ENCODE data around the gene MFSD6L.
A peak's percentile ranks its signal among the peaks of the same experiment; 100 is the strongest.
"Not testable (repeated sequence)": the region's sequence is repeated elsewhere in the genome, so short reads cannot be mapped to it uniquely, and the experiment has no call there.

Gene MFSD6L

DNA sequence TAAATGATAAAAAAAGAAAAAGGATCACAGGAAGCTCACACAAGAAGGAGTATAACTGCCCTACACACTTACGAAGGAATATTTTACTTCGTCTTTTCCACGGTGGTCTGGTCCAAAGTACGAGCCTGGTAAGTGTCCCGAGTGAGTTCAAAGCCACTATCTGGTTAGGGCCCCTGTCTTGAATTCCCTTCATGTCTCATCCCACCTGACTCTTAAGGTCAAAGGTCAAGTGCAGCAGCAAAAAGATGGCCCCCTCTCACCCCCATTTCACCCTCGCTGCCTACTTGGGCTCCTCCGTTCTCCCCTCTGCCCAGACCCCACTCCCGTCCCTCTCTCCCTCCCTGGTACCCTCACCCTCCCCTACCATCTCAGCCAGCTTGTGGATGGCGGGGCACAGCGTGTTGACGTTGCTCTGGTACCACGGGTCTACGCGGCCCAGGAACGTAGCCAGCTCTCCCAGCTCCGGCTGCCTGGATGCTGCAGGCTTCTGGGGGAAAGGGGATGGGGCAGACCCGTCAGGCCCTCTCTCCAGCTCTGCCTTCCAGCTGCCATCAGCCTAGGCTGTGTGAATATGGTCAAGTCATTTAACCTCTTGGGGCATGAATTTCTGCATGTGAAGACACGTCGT, 27.8 kb upstream of the MFSD6L start:
- no peak for DNase-seq (ENCODE audit: low spot score)

- no peak for DNase-seq (ENCODE audit: low spot score)
These were observed 26.6 kb upstream of the MFSD6L start for GRCh38 chr17:8825802-8826201.

DNA sequence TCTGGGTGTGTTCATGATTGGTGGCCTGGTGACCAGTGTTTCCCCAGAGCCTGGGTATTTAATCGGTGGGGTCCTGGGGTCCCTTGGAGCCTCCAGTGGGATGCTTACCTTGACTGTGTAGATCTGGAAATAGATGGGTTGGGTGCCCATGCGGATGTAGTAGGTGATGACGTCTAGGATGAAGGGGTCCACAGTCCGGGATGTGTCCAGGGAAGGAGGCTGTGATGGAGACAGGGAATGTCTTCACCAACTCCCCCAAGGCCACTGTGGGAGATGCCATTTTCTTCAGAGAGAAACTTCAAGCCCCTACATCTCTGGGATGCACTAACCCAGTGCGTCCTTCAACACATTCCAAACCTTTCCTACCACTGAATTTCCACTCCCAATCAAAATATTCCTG, 24.1 kb upstream of the MFSD6L start:
- DNase-seq (ENCODE audit: low spot score) = no peak

- no peak for DNase-seq (ENCODE audit: low spot score)
These were observed 23.4 kb upstream of the MFSD6L start for GRCh38 chr17:8822401-8823035.

- no peak for DNase-seq (ENCODE audit: low spot score)
These were observed 22.4 kb upstream of the MFSD6L start for GRCh38 chr17:8821446-8822105.

DNA sequence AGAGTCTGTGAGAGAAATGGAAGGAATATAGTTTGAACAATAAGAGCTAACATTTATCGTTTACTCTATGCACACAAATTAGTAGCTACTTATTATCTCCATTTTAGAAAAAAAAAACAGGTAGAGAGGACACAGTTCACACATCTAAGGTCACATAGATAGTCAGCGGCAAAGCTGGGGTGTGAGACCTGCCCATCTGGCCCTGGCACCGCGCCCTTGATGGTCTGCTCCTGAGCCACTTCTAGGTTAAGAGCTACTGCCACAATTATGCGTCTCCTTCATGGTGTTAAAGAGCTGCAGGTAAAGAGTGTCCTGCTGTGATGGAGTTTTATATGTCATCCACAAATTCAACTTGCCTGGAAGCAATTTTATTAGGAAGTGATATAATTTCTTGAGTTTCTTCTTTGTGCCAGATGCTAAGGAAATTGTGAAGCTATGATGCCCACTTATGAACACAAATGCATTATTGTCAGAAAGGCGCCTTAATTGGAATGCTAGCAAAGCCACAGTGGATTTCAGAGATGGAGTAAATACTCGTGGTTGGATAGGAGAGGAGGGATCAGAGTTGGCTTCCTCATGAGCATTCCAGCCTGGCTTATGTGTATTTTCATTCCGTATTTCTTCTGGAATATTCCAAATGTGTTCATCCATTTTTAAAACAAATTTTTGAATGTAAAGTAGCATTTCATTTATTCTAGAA, 21.3 kb upstream of the MFSD6L start:
- DNase-seq (ENCODE audit: low spot score) = no peak

DNA sequence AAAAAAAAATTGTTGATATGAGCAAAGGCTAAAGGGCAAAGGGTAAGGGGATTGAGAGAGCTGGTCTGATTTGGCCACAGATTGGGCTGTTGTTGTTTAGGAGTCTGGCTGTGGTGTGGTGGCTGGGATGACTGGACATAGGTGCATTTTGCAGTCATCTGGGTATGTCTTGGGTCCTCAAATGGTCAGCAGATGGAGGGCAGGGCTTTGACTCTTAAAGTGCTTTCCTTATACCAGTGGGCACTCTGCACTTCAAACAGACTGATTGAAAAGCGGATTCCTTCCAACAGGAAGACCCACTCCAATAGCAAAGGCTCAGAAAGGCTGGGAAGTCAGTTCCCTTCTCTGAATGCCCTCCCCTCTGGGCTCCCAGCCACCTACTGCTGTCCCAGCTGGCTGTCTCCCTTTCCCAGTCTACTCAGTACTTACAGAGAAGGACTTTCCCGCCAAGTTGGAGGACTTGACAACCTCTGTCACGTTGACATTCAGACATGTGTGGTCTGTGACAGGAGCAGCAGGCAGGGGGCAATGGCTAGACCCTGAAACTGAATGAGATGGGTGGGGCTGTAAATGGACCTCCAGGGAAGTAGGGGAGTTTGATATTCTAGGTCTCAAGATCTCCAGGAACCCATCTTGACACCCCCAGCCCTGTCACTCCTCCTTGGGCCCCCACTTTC, 19.6 kb upstream of the MFSD6L start:
- DNase-seq (ENCODE audit: low spot score) = no peak

DNA sequence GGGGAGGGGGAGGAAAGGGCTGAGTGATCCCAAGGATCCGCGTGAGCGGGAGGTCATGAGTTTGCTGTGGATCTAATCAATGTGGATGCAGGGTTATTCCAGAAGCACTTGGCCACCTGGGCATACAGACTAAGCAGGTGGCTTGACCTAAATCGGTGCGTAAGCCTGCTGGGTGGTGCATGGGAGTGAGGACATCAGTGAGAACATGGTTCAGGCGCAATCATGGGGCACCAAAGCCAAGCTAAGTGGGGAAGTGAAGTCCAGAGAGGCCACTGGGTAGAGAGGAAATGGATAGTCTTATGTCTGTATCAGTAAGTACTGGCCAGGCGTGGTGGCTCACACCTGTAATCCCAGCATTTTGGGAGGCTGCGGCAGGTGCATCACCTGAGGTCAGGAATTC, 18.9 kb upstream of the MFSD6L start:
- no peak for DNase-seq (ENCODE audit: low spot score)

DNA sequence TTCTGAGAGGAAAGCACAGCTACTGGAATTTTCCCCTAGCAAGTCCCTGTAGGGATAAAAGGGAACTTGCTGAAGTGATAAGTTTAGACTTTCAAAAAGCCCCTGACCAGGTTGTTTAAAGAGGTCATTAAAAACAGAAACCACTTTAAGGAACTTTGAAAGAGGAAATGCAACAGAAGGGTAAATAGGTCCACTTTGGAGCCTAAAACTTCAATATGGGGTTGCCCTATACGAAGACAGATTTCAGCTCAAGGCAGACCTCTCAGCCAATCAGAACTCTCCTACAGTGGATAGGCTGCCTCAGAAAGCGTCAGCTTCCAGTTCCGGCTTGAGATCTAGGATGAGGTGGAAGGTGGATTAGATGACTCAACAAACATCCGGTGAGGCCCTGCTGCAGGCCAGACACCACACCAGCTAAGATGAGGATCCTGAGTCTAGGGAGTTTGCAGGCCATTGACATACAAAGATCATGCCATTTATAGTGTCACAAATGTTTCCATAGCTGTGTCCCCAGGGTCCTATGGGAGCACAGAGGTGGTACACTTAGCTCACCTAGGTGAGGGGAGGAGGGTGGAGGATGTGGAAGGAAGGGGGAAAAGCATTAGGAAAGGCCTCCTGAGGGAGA, 7.9 kb upstream of the MFSD6L start:
- peak; percentile 83 for DNase-seq (ENCODE audit: low spot score)

GRCh38 chr17:8806253-8806925, 7.2 kb upstream of the MFSD6L start:
- peak; percentile 14 for DNase-seq (ENCODE audit: low spot score)

GRCh38 chr17:8805396-8805795, 6.2 kb upstream of the MFSD6L start:
- not testable (repeated sequence) for DNase-seq (ENCODE audit: low spot score)

- DNase-seq (ENCODE audit: low spot score) = no peak
These were observed 4.6 kb upstream of the MFSD6L start for GRCh38 chr17:8803531-8804420.

DNA sequence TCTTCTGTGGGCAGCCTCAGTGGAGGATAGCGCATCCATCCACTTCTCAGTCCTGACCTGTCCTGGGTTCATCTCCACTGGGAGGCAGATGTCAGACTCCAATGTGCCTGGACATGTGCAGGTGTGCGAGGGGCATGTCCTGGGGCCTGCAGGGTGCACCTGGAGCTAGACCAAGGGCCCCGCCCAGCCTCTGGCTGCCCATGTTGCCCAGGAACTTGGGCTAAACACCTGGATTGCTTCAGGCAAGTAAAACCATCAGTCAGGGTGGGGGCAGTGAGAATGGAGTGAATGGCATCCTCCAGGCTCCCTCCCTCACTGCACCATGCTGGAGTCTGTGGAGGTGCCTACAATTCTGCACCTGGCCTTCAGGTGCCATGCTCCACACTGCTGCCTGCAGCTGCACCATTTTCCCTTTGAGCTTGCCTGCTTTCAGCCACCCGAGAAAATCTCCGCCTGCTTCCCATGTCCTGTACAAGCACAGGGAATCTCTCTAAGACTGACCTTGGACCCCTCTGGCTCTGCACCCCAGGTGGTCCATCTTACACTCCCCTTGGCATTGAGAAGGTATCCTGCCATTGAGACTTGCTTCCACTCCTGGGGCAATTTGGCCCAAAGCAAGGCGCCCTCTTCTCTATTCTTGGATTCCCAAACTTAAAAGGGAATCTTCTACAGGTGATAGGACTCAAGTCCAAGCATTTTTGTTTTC, 2.1 kb upstream of the MFSD6L start:
- no peak for DNase-seq (ENCODE audit: low spot score)

DNA sequence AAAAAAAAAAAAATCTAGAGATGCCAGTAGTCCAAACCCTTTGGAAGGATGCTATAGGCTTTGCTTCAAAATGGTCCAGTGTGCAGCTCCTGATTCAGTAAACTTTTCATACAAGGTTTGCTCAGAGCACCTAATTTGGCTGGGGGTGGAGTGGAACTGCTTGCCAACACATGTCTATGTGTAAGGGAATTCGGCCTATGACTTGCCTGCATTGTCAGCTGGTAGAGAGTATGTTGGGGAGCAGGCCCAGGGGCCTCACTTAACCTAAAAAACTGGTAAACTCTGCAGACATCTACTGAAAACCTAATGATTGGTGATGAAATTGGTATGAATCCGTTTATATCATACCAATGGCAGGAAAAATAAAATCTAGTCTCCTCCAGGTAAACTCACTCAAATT, 1.5 kb upstream of the MFSD6L start:
- DNase-seq (ENCODE audit: low spot score) = no peak

DNA sequence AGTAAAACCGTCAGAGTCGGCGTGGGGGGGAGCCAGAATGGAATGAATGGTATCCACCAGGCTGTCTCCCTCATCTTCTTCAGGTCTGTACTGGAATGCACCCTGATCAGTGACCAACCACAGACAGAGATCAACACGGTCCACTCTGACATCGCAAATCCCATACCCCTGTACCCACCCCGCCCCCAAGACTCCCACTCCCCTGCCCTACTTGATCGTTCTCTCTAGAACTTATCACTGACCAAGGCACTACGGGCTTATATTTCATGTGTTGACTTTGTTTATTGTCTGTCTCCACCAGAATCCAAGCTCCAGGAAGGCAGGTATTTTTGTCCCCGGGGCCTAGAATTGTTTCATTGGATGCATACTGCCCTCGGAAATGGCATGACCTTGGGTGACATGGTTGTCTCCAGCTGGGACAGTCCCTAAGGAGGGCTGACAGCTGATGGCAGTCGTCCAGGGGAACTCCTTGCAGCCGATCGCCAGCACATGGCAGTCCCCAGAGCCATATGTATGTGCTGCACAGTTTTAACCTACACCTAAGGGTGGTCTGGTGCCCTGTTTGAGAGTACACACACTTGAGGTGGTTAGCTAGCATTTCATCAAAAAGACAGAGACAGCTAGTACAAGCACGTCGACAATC, 526 bp upstream of the MFSD6L start:
- no peak for DNase-seq (ENCODE audit: low spot score)

- no peak for DNase-seq (ENCODE audit: low spot score)
These were observed 854 bp downstream of the MFSD6L start for GRCh38 chr17:8798176-8798845.

DNA sequence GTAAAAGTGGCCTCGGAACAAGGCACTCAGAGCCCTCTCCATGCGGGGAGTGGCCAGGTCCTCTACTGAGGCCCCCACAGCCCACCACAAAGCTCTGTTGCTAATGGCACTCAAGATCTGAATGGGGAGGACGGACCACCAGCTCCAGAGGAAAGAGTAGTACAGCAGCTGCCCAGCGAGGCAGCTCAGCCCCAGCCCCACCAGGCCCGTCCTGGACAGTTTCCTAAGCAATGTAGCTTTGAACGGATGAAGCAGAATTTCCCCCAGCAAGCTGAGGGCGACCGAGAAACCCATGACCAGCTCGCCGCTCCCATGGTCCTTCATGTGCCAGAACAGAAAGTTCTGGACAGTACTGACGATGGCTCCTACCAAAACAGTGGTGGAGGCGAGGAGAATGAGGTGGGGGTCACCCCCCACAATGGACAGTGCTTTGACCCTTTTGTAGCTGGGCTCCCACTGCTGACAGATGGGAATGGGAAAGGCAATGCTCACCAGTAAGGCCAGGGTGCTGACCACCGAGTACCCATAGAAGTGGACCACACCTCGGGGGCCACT, 1.5 kb downstream of the MFSD6L start:
- no peak for DNase-seq (ENCODE audit: low spot score)

GRCh38 chr17:8794636-8795035, 4.5 kb downstream of the MFSD6L start:
- no peak for DNase-seq (ENCODE audit: low spot score)
